Liver (tissue), 9 donors: Measurements from ENCODE around the gene PSEN1. TPM values are rescaled to one million over a fixed set of nuclear protein-coding genes. Genes with fewer than 3 reads are reported as not detected.

Experiments used
- DNase-seq: peaks from one replicate; pipeline ENCODE4 v3.0.0-alpha.2; 2017; ENCODE audit warnings: low spot score
- H3K27ac ChIP-seq, 2 donors: one replicate each; pipeline ENCODE4 v1.7.0; 2013; ENCODE audit warnings: inconsistent platforms in 2 of 2, low read length in 2 of 2, control low read depth in 1 of 2, low read depth in 1 of 2, mild to moderate bottlenecking in 1 of 2
- H3K27me3 ChIP-seq, 4 donors: one replicate each; pipeline versions ENCODE4 v1.6.1 to v1.7.0; 2013; ENCODE audit warnings: low read length in 3 of 4, inconsistent platforms in 1 of 4, mild to moderate bottlenecking in 1 of 4, moderate library complexity in 1 of 4; ENCODE audit not compliant: control insufficient read depth in 4 of 4, insufficient read depth in 4 of 4
- H3K36me3 ChIP-seq, 4 donors: one replicate each; pipeline versions ENCODE4 v1.6.1 to v1.7.0; 2013; ENCODE audit warnings: low read length in 3 of 4, mild to moderate bottlenecking in 3 of 4, low read depth in 1 of 4, moderate library complexity in 1 of 4; ENCODE audit not compliant: control insufficient read depth in 4 of 4, insufficient read depth in 3 of 4
- H3K4me1 ChIP-seq, 4 donors: one replicate each; pipeline versions ENCODE4 v1.6.1 to v1.7.0; 2013; ENCODE audit warnings: low read length in 3 of 4, mild to moderate bottlenecking in 3 of 4, moderate library complexity in 1 of 4; ENCODE audit not compliant: control insufficient read depth in 4 of 4, insufficient read depth in 4 of 4
- H3K4me3 ChIP-seq, 3 donors: one replicate each; pipeline versions ENCODE4 v1.6.1 to v1.7.0; 2013; ENCODE audit warnings: low read length in 3 of 3, control low read depth in 1 of 3, low read depth in 1 of 3, mild to moderate bottlenecking in 1 of 3
- H3K9ac ChIP-seq, 2 donors: one replicate each; pipeline ENCODE4 v1.7.0; 2013; ENCODE audit warnings: low read length in 2 of 2, mild to moderate bottlenecking in 2 of 2, moderate library complexity in 2 of 2, control low read depth in 1 of 2, low read depth in 1 of 2
- H3K9me3 ChIP-seq, 4 donors: one replicate each; pipeline versions ENCODE4 v1.6.1 to v1.7.0; 2013; ENCODE audit warnings: low read length in 3 of 4; ENCODE audit not compliant: control insufficient read depth in 4 of 4
- ATF3 ChIP-seq: IDR thresholded peaks from 2 replicates; pipeline ENCODE4 v1.6.1; 2016; ENCODE audit warnings: antibody characterized with exemption
- EGR1 ChIP-seq, 2 donors: IDR thresholded peaks; 2 replicates each; pipeline ENCODE4 v1.6.1; 2016 to 2018; ENCODE audit warnings: antibody characterized with exemption in 2 of 2, low read depth in 2 of 2
- FOXA1 ChIP-seq: IDR thresholded peaks from 2 replicates; pipeline ENCODE4 v1.6.1; 2016; ENCODE audit warnings: antibody characterized with exemption
- FOXA2 ChIP-seq: IDR thresholded peaks from 2 replicates; pipeline ENCODE4 v1.6.1; 2016; ENCODE audit warnings: antibody characterized with exemption
- GABPA ChIP-seq, 2 donors: IDR thresholded peaks in 1 of 2; conservative IDR thresholded peaks in 1 of 2; 2 replicates each; pipeline ENCODE4 v1.6.1; 2016; ENCODE audit warnings: antibody characterized with exemption in 2 of 2, mild to moderate bottlenecking in 1 of 2, moderate library complexity in 1 of 2
- HNF4A ChIP-seq, 2 donors: conservative IDR thresholded peaks; 2 replicates each; pipeline ENCODE4 v1.6.1; 2016; ENCODE audit warnings: antibody characterized with exemption in 2 of 2, mild to moderate bottlenecking in 2 of 2
- HNF4G ChIP-seq: IDR thresholded peaks from 2 replicates; pipeline ENCODE4 v1.6.1; 2016; ENCODE audit warnings: antibody characterized with exemption
- JUND ChIP-seq, 2 donors: IDR thresholded peaks; 2 replicates each; pipeline ENCODE4 v1.6.1; 2016; ENCODE audit warnings: antibody characterized with exemption in 2 of 2
- NR2F2 ChIP-seq: IDR thresholded peaks from 2 replicates; pipeline ENCODE4 v1.6.1; 2016; ENCODE audit warnings: antibody characterized with exemption
- RAD21 ChIP-seq, 2 donors: IDR thresholded peaks; 2 replicates each; pipeline ENCODE4 v1.6.1; 2016; ENCODE audit warnings: antibody characterized with exemption in 2 of 2, mild to moderate bottlenecking in 2 of 2
- REST ChIP-seq: IDR thresholded peaks from 2 replicates; pipeline ENCODE4 v1.6.1; 2016; ENCODE audit warnings: antibody characterized with exemption, mild to moderate bottlenecking
- SP1 ChIP-seq: IDR thresholded peaks from 2 replicates; pipeline ENCODE4 v1.6.1; 2018; ENCODE audit warnings: antibody characterized with exemption, mild to moderate bottlenecking
- TAF1 ChIP-seq: conservative IDR thresholded peaks from 2 replicates; pipeline ENCODE4 v1.6.1; 2016; ENCODE audit warnings: antibody characterized with exemption, mild to moderate bottlenecking
- YY1 ChIP-seq: IDR thresholded peaks from 2 replicates; pipeline ENCODE4 v1.6.1; 2016; ENCODE audit warnings: antibody characterized with exemption, mild to moderate bottlenecking
- ZBTB33 ChIP-seq: IDR thresholded peaks from 2 replicates; pipeline ENCODE4 v1.6.1; 2016; ENCODE audit warnings: antibody characterized with exemption
- WGBS: extraction: QIAGEN DNeasy Blood & Tissue Kit; methylation state at CpG from one replicate; pipeline ENCODE4 v1.1.7; 2013; 5-methylcytosine and 5-hydroxymethylcytosine counted together
- polyA plus RNA-seq, 2 donors: library from polyadenylated mRNA; stranded (reverse) in 1 of 2; unstranded in 1 of 2; fragments of 200-250 nt in 1 of 2; fragments of >200 nt in 1 of 2; fragmentation: Nextera tagmentation in 1 of 2; extraction: Ambion mirVana in 1 of 2; gene quantifications; one replicate each; pipeline versions ENCODE4 v1.2.1 to v1.2.3, GENCODE V29; 2013 to 2015
- total RNA-seq, 2 donors: library from RNA; depleted of rRNA; stranded (reverse); fragments of >200 nt; gene quantifications; one replicate each; pipeline ENCODE4 v1.2.3, GENCODE V29; 2014
- TF ChIP-seq, protein P1 (sequence below): IDR thresholded peaks from 2 replicates; pipeline ENCODE4 v1.6.1; 2016; ENCODE audit warnings: antibody characterized with exemption
- donor health status: healthy.
- donor health status: healthy.
- donor health status: healthy.
- donor health status: healthy.
- donor health status: healthy.

PSEN1 gene
- total and polyA plus RNA-seq, 4 donors: 10.4 to 36.2 (median 19.9) TPM

GRCh38 chr14:73149753-73150152, 13.4 kb downstream of the PSEN1 start:
- Histone ChIP-seq H3K4me3 (no peak overlapping the region), H3K27ac (no peak overlapping the region), H3K27me3 (no peaks in the 10 kb centered on the region), H3K9me3 (no peaks in the 10 kb centered on the region), H3K4me1 (no peaks in the 10 kb centered on the region), H3K9ac (no peak overlapping the region), H3K36me3 (peaks cover 6 to 21% (median 9%) of the 10 kb centered on the region in 4 donors)
- TF ChIP-seq HNF4A (conservative IDR thresholded peaks at IDR 0.05) (no peak), RAD21 (IDR thresholded peaks at IDR 0.05) (no peak), NR2F2 (no peak), ZBTB33 (no peak), FOXA1 (no peak), EGR1 (IDR thresholded peaks at IDR 0.05; ENCODE audit: low read depth in 2 of 2) (no peak), YY1 (no peak), SP1 (no peak), REST (no peak), GABPA (IDR thresholded peaks at IDR 0.05 in 1 of 2, conservative IDR thresholded peaks at IDR 0.05 in 1 of 2) (no peak), HNF4G (no peak)
- WGBS: 78% methylated on average over 2 of the region's 2 CpGs
- DNase-seq: no peak

GRCh38 chr14:73153272-73153671, 17.0 kb downstream of the PSEN1 start:
- H3K9ac ChIP-seq: no peak overlapping the region
- H3K36me3 ChIP-seq: peaks cover 2 to 16% (median 7%) of the 10 kb centered on the region in 4 donors
- H3K4me3 ChIP-seq: no peak overlapping the region
- DNase-seq: no peak
- H3K4me1 ChIP-seq: no peaks in the 10 kb centered on the region
- H3K27me3 ChIP-seq: no peaks in the 10 kb centered on the region
- no peaks in the 10 kb centered on the region for H3K9me3 ChIP-seq
- TF ChIP-seq NR2F2: no peak
- TF ChIP-seq FOXA1: no peak
- TF ChIP-seq FOXA2: no peak
- no peak for TF ChIP-seq ATF3
- no peak for TF ChIP-seq ZBTB33
- TF ChIP-seq, protein P1, sequence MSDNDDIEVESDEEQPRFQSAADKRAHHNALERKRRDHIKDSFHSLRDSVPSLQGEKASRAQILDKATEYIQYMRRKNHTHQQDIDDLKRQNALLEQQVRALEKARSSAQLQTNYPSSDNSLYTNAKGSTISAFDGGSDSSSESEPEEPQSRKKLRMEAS: no peak
- TF ChIP-seq SP1: no peak
- TF ChIP-seq JUND (IDR thresholded peaks at IDR 0.05): no peak
- no peak for TF ChIP-seq GABPA (IDR thresholded peaks at IDR 0.05 in 1 of 2, conservative IDR thresholded peaks at IDR 0.05 in 1 of 2)
- no peak for TF ChIP-seq HNF4A (conservative IDR thresholded peaks at IDR 0.05)
- TF ChIP-seq HNF4G: no peak
- no peak for TF ChIP-seq TAF1
- no peak for TF ChIP-seq YY1
- H3K27ac ChIP-seq: no peak overlapping the region
